Lung (tissue), 12 donors: ENCODE measurements around the gene EXOC3L4. TPM values are rescaled to one million over a fixed set of nuclear protein-coding genes. Genes with fewer than 3 reads are reported as not detected.
A peak's percentile ranks its signal among the peaks of the same experiment; 100 is the strongest.

Experiments used
- ATAC-seq: fragments of 200-7000 bp; cut with Tn5 transposase; one replicate; pipeline ENCODE4 v1.9.1; 2020; ENCODE audit warnings: moderate number of reproducible peaks; ENCODE audit not compliant: insufficient read depth, low FRiP score
- DNase-seq, 3 donors: peaks; one replicate each; pipeline ENCODE4 v3.0.0-alpha.2; 2013 to 2017
- H3K27ac ChIP-seq, 2 donors: one replicate each; pipeline ENCODE4 v1.5.1; 2013; ENCODE audit warnings: mild to moderate bottlenecking in 2 of 2, moderate library complexity in 2 of 2, control low read depth in 1 of 2, inconsistent platforms in 1 of 2, low read depth in 1 of 2, low read length in 1 of 2
- H3K27me3 ChIP-seq, 3 donors: one replicate each; pipeline ENCODE4 v1.5.1; 2013; ENCODE audit warnings: low read length in 2 of 3; ENCODE audit not compliant: control insufficient read depth in 3 of 3, insufficient read depth in 3 of 3
- H3K36me3 ChIP-seq, 4 donors: one replicate each; pipeline ENCODE4 v1.5.1; 2013; ENCODE audit warnings: low read length in 4 of 4, mild to moderate bottlenecking in 1 of 4, moderate library complexity in 1 of 4; ENCODE audit not compliant: control insufficient read depth in 4 of 4, insufficient read depth in 4 of 4
- H3K4me1 ChIP-seq, 5 donors: one replicate each; pipeline ENCODE4 v1.5.1; 2013; ENCODE audit warnings: low read length in 5 of 5, mild to moderate bottlenecking in 2 of 5, moderate library complexity in 1 of 5; ENCODE audit not compliant: control insufficient read depth in 5 of 5, insufficient read depth in 5 of 5
- H3K4me3 ChIP-seq: one replicate; pipeline ENCODE4 v1.5.1; 2013; ENCODE audit warnings: mild to moderate bottlenecking, control low read depth, moderate library complexity
- H3K9ac ChIP-seq, 2 donors: one replicate each; pipeline ENCODE4 v1.5.1; 2013; ENCODE audit warnings: low read length in 2 of 2, control low read depth in 1 of 2; ENCODE audit not compliant: insufficient read depth in 1 of 2
- H3K9me3 ChIP-seq, 4 donors: one replicate each; pipeline ENCODE4 v1.5.1; 2013; ENCODE audit warnings: low read length in 3 of 4, mild to moderate bottlenecking in 1 of 4, moderate library complexity in 1 of 4; ENCODE audit not compliant: control insufficient read depth in 4 of 4, insufficient read depth in 3 of 4
- WGBS, 2 donors: extraction: QIAGEN DNeasy Blood & Tissue Kit; methylation state at CpG; one replicate each; pipeline ENCODE4 v1.1.7; 2013; 5-methylcytosine and 5-hydroxymethylcytosine counted together
- polyA plus RNA-seq, 2 donors: library from polyadenylated mRNA; stranded (reverse); fragments of 200-250 nt; gene quantifications; one replicate each; pipeline ENCODE4 v1.2.1, GENCODE V29; 2013
- total RNA-seq, 2 donors: library from RNA; depleted of rRNA in 1 of 2; stranded (reverse); fragments of >200 nt in 1 of 2; gene quantifications; one replicate each; pipeline ENCODE4 v1.2.1, GENCODE V29; 2014 to 2021
- TF ChIP-seq, protein P1 (sequence below): IDR thresholded peaks from 2 replicates; pipeline ENCODE4 v1.5.1; 2012; ENCODE audit warnings: mild to moderate bottlenecking; ENCODE audit errors: control extremely low read depth, extremely low read depth
- donor health status: control.
- donor health status: control.
- donor health status: Bipolar disorder and iron deficiency.
- donor health status: healthy.
- donor health status: DM: yes; HTN: yes; CAD: no.

EXOC3L4 gene
- total and polyA plus RNA-seq, 4 donors, result 3.0 to 4.6 (median 3.8) TPM

DNA sequence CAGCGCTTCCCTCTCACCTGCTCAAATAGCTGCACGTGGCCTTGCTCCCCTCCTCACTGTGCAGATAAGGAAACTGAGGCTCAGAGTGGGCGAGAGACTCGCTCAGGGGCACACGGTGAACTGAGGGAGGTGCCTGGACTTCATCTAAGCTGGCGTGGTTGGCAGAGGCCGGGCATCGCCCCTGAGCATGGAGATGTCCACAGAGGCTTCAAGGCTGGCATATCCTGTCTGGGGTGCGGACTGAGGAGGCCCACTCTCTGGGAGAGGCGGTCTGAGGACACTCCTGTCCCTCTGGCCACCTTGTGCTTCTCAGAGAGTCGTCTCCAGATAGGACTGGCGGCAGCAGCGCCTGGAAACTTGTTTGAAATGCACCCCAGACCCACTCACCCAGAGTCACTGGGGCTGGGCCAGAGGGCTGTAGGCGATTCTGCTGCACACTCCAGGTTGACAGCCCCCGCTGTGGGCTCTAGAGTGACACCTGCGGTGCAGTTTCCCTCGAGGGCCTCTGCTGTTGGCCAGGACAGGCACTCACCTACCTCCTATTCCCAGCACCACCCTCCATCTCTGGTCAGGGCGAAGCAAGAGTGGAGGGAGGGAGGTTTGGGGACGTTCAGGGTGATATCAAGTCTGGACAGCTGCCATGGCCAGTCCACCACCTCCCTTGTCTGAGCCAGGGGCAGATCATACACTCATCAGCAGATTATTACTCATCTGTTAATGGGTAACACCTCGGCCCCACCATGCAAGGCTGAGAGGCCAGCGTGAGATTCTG lies 21.7 kb upstream of the EXOC3L4 start:
- Histone ChIP-seq H3K9ac (no peak overlapping the region), H3K36me3 (no peaks in the 10 kb centered on the region), H3K27ac (peak overlapping the region in 1 of 2 donors; percentile 28), H3K9me3 (no peaks in the 10 kb centered on the region), H3K4me1 (peaks cover 0 to 17% (median 7%) of the 10 kb centered on the region in 5 donors), H3K27me3 (no peaks in the 10 kb centered on the region), H3K4me3 (no peak overlapping the region)
- WGBS, 2 donors, result 81 to 85% methylated on average over 21 of the region's 21 CpGs
- ATAC-seq (no peak), DNase-seq (no peak)
- TF ChIP-seq, protein P1, sequence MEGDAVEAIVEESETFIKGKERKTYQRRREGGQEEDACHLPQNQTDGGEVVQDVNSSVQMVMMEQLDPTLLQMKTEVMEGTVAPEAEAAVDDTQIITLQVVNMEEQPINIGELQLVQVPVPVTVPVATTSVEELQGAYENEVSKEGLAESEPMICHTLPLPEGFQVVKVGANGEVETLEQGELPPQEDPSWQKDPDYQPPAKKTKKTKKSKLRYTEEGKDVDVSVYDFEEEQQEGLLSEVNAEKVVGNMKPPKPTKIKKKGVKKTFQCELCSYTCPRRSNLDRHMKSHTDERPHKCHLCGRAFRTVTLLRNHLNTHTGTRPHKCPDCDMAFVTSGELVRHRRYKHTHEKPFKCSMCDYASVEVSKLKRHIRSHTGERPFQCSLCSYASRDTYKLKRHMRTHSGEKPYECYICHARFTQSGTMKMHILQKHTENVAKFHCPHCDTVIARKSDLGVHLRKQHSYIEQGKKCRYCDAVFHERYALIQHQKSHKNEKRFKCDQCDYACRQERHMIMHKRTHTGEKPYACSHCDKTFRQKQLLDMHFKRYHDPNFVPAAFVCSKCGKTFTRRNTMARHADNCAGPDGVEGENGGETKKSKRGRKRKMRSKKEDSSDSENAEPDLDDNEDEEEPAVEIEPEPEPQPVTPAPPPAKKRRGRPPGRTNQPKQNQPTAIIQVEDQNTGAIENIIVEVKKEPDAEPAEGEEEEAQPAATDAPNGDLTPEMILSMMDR, result no peak

DNA sequence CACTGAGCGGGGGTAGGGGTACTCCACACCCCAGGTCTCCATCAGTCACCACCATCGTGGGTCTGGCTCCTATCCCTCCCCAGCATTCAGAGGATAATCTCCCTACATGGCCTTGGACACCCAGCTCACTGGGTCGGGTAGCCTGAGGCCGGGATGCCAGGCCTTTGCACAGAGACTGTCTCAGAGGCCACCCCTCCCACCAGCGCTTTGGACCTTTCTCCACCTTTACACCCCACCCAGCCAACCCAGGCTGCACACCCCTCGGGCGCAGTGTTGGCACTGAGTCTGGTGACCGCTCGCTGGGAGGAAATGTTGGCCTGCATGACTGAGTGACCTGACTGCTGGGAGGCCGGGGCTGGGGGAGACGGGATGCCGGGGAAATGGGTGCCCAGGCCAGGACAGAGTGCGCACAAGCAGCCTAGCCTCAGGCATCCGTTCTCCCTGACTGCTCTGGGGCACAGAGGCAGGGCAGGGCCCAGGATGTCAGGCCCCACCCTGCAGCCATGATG lies 21.1 kb upstream of the EXOC3L4 start:
- H3K36me3 ChIP-seq, result no peaks in the 10 kb centered on the region
- no peak overlapping the region for H3K9ac ChIP-seq
- no peaks in the 10 kb centered on the region for H3K27me3 ChIP-seq
- H3K9me3 ChIP-seq, result no peaks in the 10 kb centered on the region
- peaks cover 0 to 15% (median 7%) of the 10 kb centered on the region in 5 donors for H3K4me1 ChIP-seq
- TF ChIP-seq, protein P1, result no peak
- ATAC-seq, result no peak
- WGBS, 2 donors, result 89 to 94% methylated on average over 14 of the region's 14 CpGs
- no peak overlapping the region for H3K4me3 ChIP-seq
- DNase-seq, result no peak
- H3K27ac ChIP-seq, result no peak overlapping the region

DNA sequence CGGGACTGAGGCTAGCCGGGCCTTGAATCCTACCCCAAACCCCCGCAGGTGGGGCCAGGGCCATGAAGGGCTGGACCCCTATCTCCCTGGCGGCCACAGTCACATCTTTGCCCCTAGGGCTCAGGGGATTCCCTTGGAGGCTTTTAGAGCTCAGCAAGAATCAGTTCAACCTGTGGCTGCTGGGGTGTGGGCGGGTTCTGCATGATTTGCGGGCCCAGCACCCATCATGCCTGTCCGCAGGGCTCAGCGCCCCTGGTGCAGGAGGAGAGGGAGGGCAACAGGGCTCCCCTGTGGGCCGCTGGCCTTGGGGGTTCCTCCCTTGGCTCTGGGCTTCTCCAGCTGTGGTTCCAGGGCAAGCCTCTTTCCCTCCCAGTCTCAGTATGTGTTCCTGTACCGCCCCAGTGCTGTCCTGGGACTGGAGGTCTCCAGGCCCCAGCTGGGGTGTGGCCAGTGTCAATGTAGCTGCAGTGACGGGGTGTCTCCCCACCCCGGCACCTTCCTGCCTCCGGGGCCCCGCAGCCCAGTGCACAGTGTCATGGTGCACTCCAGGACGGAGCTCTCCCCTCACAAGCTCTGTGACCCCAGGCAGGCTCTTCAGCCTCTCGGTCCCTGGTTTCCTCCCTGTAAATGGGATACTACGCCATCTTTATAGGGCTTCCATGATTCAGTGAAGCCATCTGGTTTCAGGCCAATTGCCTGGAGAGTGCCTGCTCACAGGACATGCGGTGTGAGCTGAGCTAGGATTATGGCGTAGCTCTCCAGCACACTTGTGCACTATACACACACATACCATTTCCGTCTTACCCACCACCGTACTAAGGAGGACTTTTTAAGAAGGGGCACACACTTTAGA lies 20.4 kb upstream of the EXOC3L4 start:
- peak overlapping the region; percentile 81 for H3K27ac ChIP-seq
- H3K9me3 ChIP-seq, result no peaks in the 10 kb centered on the region
- DNase-seq, result no peak
- H3K4me1 ChIP-seq, result peaks cover 0 to 14% (median 7%) of the 10 kb centered on the region in 5 donors
- ATAC-seq, result no peak
- H3K4me3 ChIP-seq, result no peak overlapping the region
- H3K36me3 ChIP-seq, result no peaks in the 10 kb centered on the region
- TF ChIP-seq, protein P1, result no peak
- 74 to 78% methylated on average over 21 of the region's 21 CpGs for WGBS, 2 donors
- H3K9ac ChIP-seq, result no peak overlapping the region
- no peaks in the 10 kb centered on the region for H3K27me3 ChIP-seq
